Glutamatergic neuron (in vitro differentiated cells): ENCODE data around the gene CALB2. TPM values are rescaled to one million over a fixed set of nuclear protein-coding genes. Genes with fewer than 3 reads are reported as not detected.
A peak's percentile ranks its signal among the peaks of the same experiment; 100 is the strongest.

Experiments
- DNase-seq: peaks from one replicate; pipeline ENCODE4 v3.0.0; 2022
- H3K27ac Mint-ChIP-seq: one replicate; pipeline ENCODE4 v1.8.0; 2020; ENCODE audit warnings: mild to moderate bottlenecking, mixed read lengths, inconsistent platforms; ENCODE audit not compliant: unreplicated experiment
- H3K27me3 Mint-ChIP-seq: one replicate; pipeline ENCODE4 v1.8.0; 2020; ENCODE audit warnings: mild to moderate bottlenecking, moderate library complexity, mixed read lengths, inconsistent platforms; ENCODE audit not compliant: unreplicated experiment
- H3K36me3 Mint-ChIP-seq: one replicate; pipeline ENCODE4 v1.8.0; 2020; ENCODE audit warnings: mild to moderate bottlenecking, mixed read lengths, inconsistent platforms; ENCODE audit not compliant: unreplicated experiment
- H3K4me1 Mint-ChIP-seq: one replicate; pipeline ENCODE4 v1.8.0; 2020; ENCODE audit warnings: mild to moderate bottlenecking, low read depth, mixed read lengths, inconsistent platforms; ENCODE audit not compliant: unreplicated experiment
- H3K4me3 Mint-ChIP-seq: one replicate; pipeline ENCODE4 v1.8.0; 2020; ENCODE audit warnings: mild to moderate bottlenecking, mixed read lengths, inconsistent platforms; ENCODE audit not compliant: unreplicated experiment
- H3K9me3 Mint-ChIP-seq: one replicate; pipeline ENCODE4 v1.8.0; 2020; ENCODE audit warnings: mild to moderate bottlenecking, moderate library complexity, mixed read lengths, inconsistent platforms; ENCODE audit not compliant: unreplicated experiment
- total RNA-seq: library from RNA; stranded (reverse); fragmentation: NEBNext Ultra II Directional; extraction: Animal tissue kit (Norgen Biotek cat#: 25700); gene quantifications from one replicate; pipeline ENCODE4 v1.2.1, GENCODE V29; 2021; ENCODE audit not compliant: unreplicated experiment
- TF ChIP-seq, protein P1 (sequence below): fragments of 200-600 bp; sonication (generic); IDR thresholded peaks from one replicate; pipeline ENCODE4 v1.5.0; 2021; ENCODE audit not compliant: partially characterized antibody, unreplicated experiment

Gene CALB2
- total RNA-seq, 1 donor from 2014 or later: 0.39 TPM

DNA sequence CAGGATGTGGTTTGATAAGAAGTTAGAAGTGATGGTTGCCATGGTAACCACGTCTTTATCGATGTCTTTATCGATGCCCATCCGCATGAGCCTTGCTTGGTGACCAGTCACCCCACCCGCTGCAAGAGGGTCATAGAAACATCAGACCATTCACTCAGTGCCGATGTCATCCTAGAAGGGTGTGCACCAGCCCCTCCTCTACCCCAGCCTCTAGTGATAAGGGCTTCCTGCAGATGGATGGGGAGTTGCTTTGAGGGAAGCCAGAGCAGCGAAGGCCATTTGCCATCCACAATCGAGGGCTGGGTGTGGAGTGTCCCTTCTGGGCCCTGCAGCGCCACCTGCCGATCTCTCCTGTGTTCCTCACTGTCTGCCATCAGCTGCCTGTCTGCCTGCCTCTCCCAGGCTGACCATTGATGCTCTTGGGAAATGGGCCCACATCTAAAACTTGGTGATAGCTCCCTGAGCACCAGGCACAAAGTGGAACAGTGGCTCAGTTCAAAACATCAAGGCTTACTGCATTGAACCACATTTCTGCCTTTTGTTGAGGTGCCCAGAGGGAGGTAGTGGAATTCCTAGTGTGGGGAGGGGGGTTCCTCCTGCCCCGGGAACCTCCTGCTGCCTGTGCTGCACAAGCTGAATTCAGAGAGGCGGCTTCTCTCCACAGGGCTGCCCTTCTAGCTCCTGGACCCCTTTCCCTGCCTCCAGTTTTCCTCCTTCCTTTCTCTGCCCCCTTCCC, 8.9 kb downstream of the CALB2 start:
- H3K27ac Mint-ChIP-seq: no peak overlapping the region
- DNase-seq: peak; percentile 89
- peaks cover 15% of the 10 kb centered on the region for H3K4me1 Mint-ChIP-seq
- no peak overlapping the region for H3K4me3 Mint-ChIP-seq
- peaks cover 5% of the 10 kb centered on the region for H3K27me3 Mint-ChIP-seq
- TF ChIP-seq, protein P1, sequence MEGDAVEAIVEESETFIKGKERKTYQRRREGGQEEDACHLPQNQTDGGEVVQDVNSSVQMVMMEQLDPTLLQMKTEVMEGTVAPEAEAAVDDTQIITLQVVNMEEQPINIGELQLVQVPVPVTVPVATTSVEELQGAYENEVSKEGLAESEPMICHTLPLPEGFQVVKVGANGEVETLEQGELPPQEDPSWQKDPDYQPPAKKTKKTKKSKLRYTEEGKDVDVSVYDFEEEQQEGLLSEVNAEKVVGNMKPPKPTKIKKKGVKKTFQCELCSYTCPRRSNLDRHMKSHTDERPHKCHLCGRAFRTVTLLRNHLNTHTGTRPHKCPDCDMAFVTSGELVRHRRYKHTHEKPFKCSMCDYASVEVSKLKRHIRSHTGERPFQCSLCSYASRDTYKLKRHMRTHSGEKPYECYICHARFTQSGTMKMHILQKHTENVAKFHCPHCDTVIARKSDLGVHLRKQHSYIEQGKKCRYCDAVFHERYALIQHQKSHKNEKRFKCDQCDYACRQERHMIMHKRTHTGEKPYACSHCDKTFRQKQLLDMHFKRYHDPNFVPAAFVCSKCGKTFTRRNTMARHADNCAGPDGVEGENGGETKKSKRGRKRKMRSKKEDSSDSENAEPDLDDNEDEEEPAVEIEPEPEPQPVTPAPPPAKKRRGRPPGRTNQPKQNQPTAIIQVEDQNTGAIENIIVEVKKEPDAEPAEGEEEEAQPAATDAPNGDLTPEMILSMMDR: peak; percentile 69
- peaks cover 8% of the 10 kb centered on the region for H3K9me3 Mint-ChIP-seq
- no peaks in the 10 kb centered on the region for H3K36me3 Mint-ChIP-seq

DNA sequence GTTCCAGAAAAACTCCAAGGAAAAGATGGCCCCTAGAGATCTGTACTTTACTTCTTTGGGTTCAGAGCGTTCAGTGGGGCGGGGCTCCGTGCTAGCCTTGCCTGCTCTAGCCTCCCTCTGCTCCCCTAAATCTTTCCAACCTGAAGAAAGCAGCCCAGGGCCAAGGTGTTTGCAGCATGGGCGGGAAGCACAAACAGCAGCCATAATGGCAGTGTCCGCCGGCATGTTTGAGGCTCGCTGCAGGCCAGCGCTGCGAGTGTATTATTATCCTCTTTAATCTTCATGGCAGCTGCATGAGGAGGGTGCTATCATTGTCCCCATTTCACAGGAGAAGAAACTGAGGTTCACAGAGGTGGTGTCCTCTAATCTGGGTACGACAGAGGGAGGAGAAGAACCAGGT, 10.4 kb downstream of the CALB2 start:
- DNase-seq: no peak
- peaks cover 7% of the 10 kb centered on the region for H3K9me3 Mint-ChIP-seq
- TF ChIP-seq, protein P1: no peak
- no peak overlapping the region for H3K27ac Mint-ChIP-seq
- H3K4me3 Mint-ChIP-seq: no peak overlapping the region
- peaks cover 14% of the 10 kb centered on the region for H3K4me1 Mint-ChIP-seq
- H3K36me3 Mint-ChIP-seq: no peaks in the 10 kb centered on the region
- peaks cover 5% of the 10 kb centered on the region for H3K27me3 Mint-ChIP-seq

DNA sequence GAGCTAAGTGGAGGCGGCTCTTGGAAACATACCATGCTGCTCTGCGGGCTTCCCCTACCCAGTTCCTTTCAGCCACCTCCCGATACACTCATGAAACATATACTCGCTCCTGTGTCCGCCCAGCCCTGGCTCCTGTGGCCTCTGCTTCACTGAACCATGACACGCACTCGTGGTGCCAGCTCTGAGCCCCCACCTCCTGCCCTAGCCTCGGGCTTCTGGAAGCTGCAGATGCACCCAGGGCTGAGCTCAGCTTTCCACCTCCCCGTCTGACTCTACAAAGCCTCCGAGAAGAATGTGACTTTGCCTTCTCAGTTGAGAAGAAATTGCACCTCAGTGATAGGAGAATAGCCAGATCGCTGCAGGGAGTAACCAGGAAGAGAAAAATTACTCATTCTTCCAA, 11.0 kb downstream of the CALB2 start:
- H3K4me1 Mint-ChIP-seq: peaks cover 8% of the 10 kb centered on the region
- TF ChIP-seq, protein P1: no peak
- no peak for DNase-seq
- H3K4me3 Mint-ChIP-seq: no peak overlapping the region
- peaks cover 2% of the 10 kb centered on the region for H3K9me3 Mint-ChIP-seq
- H3K36me3 Mint-ChIP-seq: no peaks in the 10 kb centered on the region
- H3K27me3 Mint-ChIP-seq: peaks cover 3% of the 10 kb centered on the region
- no peak overlapping the region for H3K27ac Mint-ChIP-seq

DNA sequence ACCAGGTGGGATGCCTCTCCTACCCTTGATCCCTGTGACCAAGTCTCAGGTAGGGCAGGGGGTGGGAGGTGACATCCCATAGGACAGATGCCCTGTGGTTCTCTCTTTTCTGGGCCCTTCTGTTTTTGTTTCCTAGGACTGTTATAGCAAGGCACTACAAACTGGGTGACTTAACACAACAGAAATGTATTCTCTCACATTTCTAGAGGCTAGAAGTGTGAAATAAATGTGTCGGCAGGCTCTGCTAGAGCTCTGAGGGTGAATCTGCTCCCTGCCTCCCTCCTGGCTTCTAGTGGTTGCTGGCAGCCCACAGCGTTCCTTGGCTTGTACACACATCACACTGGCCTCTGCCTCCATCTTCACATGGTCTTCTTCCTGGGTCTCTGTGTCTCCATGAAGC, 12.7 kb downstream of the CALB2 start:
- TF ChIP-seq, protein P1: no peak
- no peak overlapping the region for H3K27ac Mint-ChIP-seq
- no peak overlapping the region for H3K4me3 Mint-ChIP-seq
- no peaks in the 10 kb centered on the region for H3K9me3 Mint-ChIP-seq
- DNase-seq: no peak
- H3K27me3 Mint-ChIP-seq: peaks cover 3% of the 10 kb centered on the region
- H3K4me1 Mint-ChIP-seq: no peaks in the 10 kb centered on the region
- no peaks in the 10 kb centered on the region for H3K36me3 Mint-ChIP-seq

DNA sequence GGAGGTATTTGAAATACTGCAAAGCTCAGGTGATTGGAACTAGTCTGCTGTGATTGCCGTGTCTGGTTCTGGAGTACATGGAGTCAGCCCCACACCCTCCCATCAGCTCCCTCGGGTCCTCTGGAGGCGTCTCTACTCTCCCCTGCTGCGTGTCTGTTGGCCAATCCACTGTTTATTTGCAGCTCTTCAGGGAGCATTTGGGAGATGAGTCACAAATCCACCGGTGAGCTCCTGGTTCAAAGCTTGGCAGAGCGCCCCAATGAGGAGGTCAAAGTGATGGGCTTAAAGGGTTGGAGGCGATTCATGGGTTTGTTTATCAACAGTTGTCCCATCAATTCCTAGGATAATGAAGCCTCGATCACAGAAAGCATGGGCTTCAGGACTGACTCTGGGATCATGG, 14.6 kb downstream of the CALB2 start:
- TF ChIP-seq, protein P1: no peak
- H3K27me3 Mint-ChIP-seq: no peaks in the 10 kb centered on the region

More for the DNA sequence above, 14.6 kb downstream of the CALB2 start:
- H3K27ac Mint-ChIP-seq: no peak overlapping the region
- DNase-seq: no peak
- no peak overlapping the region for H3K4me3 Mint-ChIP-seq
- no peaks in the 10 kb centered on the region for H3K36me3 Mint-ChIP-seq
- no peaks in the 10 kb centered on the region for H3K4me1 Mint-ChIP-seq
- H3K9me3 Mint-ChIP-seq: peaks cover 3% of the 10 kb centered on the region
